ENCODE data around the gene ZNF277. TPM values are rescaled to one million over a fixed set of nuclear protein-coding genes. Genes with fewer than 3 reads are reported as not detected.

ZNF277 gene
- total RNA-seq, 1 experiment from 2014 or later, result 21.3 TPM

- ATAC-seq, result no peak
- Histone ChIP-seq H3K4me3 (replicated peaks in 1 of 2; ENCODE audit: low read depth in 1 of 2, low read length in 2 of 2) (no peak overlapping the region), H3K9me3 (ENCODE audit: control insufficient read depth in 1 of 2, insufficient read depth in 1 of 2, low read depth in 1 of 2, low read length in 2 of 2) (no peaks in the 10 kb centered on the region), H3K27ac (ENCODE audit: low read depth, low read length) (no peak overlapping the region), H4K20me1 (ENCODE audit: insufficient read depth) (no peaks in the 10 kb centered on the region), H3K79me2 (ENCODE audit: insufficient read depth, low read length) (no peaks in the 10 kb centered on the region), H3K27me3 (ENCODE audit: insufficient read depth, low read length) (no peaks in the 10 kb centered on the region), H3K9ac (ENCODE audit: low read length) (no peak overlapping the region), H3K4me1 (ENCODE audit: control insufficient read depth in 1 of 2, insufficient read depth in 2 of 2, low read length in 2 of 2) (no peaks in the 10 kb centered on the region), H3K36me3 (ENCODE audit: control insufficient read depth in 1 of 2, insufficient read depth in 2 of 2, low read length in 2 of 2) (no peaks in the 10 kb centered on the region), H3K9me2 (ENCODE audit: insufficient read depth) (no peaks in the 10 kb centered on the region), H2AFZ (ENCODE audit: low read depth, low read length, poor library complexity, severe bottlenecking) (no peak overlapping the region), H3K4me2 (ENCODE audit: low read length) (no peak overlapping the region)
- ChIA-PET RAD21 (ENCODE audit: low non-redundant PET in 1 of 2, low total read pairs in 2 of 2, uncharacterized antibody in 2 of 2, unreplicated experiment in 2 of 2) (no interaction called here), POLR2A (no interaction called here), CTCF (no interaction called here)
- TF ChIP-seq TCF7L2 (IDR thresholded peaks at IDR 0.05; ENCODE audit: borderline replicate concordance, extremely low read depth, insufficient read depth, insufficient read length), result no peak
- TF ChIP-seq CBX3 (IDR thresholded peaks at IDR 0.05; ENCODE audit: low read depth), result no peak
- TF ChIP-seq EZH2phosphoT487 (IDR thresholded peaks at IDR 0.05; ENCODE audit: borderline replicate concordance), result no peak
- TF ChIP-seq EZH2 (IDR thresholded peaks at IDR 0.05), result no peak
- no peak for TF ChIP-seq SP1 (IDR thresholded peaks at IDR 0.05; ENCODE audit: low read depth)
- TF ChIP-seq ZNF274 (IDR thresholded peaks at IDR 0.05; ENCODE audit: low read depth, low read length), result no peak
- TF ChIP-seq CEBPB (IDR thresholded peaks at IDR 0.05; ENCODE audit: low read depth), result no peak
- TF ChIP-seq ELF1 (IDR thresholded peaks at IDR 0.05; ENCODE audit: borderline replicate concordance, low read depth), result no peak
- no peak for TF ChIP-seq SRF (IDR thresholded peaks at IDR 0.05; ENCODE audit: low read depth)
- TF ChIP-seq REST (IDR thresholded peaks at IDR 0.05; ENCODE audit: low read depth), result no peak
- no peak for TF ChIP-seq POLR2AphosphoS5 (IDR thresholded peaks at IDR 0.05; ENCODE audit: low read depth, low read length)
- TF ChIP-seq RAD21 (IDR thresholded peaks at IDR 0.05; ENCODE audit: low read depth), result no peak
- no peak for DNase-seq (ENCODE audit: low read depth, low spot score)
- intact Hi-C loops (cut with micrococcal nuclease), result no loop called here
- no TSS peak for BruUV-seq (replicated peaks)
Observed at GRCh38 chr7:112366886-112367285, 160.4 kb downstream of the ZNF277 start.

Data from HCT116 (cell line).